22Rv1 (cell line): ENCODE data around the gene TCEAL4.

ENCODE experiments used
- CTCF ChIP-seq: fragments of 450-650 bp; IDR thresholded peaks from 2 replicates; pipeline ENCODE4 v1.5.1; 2017; ENCODE audit warnings: mild to moderate bottlenecking
- ZFX ChIP-seq: fragments of 450-650 bp; IDR thresholded peaks from 2 replicates; pipeline ENCODE4 v1.6.1; 2017; ENCODE audit warnings: antibody characterized with exemption, borderline replicate concordance

DNA sequence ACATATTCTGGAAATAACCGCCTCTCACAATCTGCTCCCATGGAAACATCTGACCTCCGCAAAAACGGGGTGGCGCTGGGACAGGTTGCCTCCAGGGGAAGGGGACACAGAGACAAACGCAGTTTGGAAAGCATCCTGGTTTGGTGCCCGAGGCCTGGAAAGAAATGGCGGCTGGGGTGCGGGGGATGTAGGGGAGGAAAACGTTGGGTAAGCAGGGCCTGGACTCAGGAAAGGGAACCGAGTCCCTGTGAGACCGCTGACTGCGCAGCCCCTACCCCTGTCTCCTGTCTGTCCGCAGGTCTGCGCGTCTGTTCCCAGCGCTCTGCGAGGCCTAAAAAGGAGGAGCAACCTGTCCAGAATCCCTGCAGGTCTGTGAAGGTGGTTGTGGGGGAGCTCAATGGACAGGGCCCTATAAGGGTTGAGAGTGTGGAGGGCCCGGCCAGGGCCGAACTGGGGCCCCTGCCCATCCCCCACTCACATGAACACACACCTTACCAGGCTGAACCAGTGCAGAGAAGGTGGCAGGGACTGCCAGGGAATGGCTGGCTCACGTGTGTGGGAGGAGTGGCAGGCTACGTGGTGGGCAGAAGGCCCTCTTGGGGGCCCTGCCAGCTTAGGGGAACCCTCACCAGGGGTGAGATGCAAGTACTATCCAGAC is 23.1 kb downstream of the TCEAL4 start:
- no peak for TF ChIP-seq CTCF
- no peak for TF ChIP-seq ZFX
